LNCaP clone FGC (cell line): ENCODE measurements around the gene MYCBP2.

Experiments
- DNase-seq: peaks from one replicate; pipeline ENCODE4 v3.0.0-alpha.2; 2011; ENCODE audit warnings: low read depth
- H3K4me3 ChIP-seq: 2 replicates; pipeline ENCODE4 v1.5.1; 2011; ENCODE audit warnings: mild to moderate bottlenecking, low read depth, low read length, control low read depth
- CTCF ChIP-seq: IDR thresholded peaks from 2 replicates; pipeline ENCODE4 v1.5.1; 2012; ENCODE audit warnings: mild to moderate bottlenecking; ENCODE audit not compliant: control insufficient read depth, insufficient read depth; ENCODE audit errors: extremely low read depth

MYCBP2 gene

GRCh38 chr13:77306458-77306857 is 20.4 kb downstream of the MYCBP2 start:
- peak; percentile 83 for DNase-seq
- no peak overlapping the region; the same call in 1 of the 2 replicates for H3K4me3 ChIP-seq
- no peak for TF ChIP-seq CTCF

- no peak for TF ChIP-seq CTCF
- DNase-seq, result no peak
- no peak overlapping the region for H3K4me3 ChIP-seq
Observed at GRCh38 chr13:77305266-77305665, 21.6 kb downstream of the MYCBP2 start.

GRCh38 chr13:77300176-77301037 is 26.5 kb downstream of the MYCBP2 start:
- TF ChIP-seq CTCF, result no peak
- no peak overlapping the region for H3K4me3 ChIP-seq
- DNase-seq, result no peak

DNA sequence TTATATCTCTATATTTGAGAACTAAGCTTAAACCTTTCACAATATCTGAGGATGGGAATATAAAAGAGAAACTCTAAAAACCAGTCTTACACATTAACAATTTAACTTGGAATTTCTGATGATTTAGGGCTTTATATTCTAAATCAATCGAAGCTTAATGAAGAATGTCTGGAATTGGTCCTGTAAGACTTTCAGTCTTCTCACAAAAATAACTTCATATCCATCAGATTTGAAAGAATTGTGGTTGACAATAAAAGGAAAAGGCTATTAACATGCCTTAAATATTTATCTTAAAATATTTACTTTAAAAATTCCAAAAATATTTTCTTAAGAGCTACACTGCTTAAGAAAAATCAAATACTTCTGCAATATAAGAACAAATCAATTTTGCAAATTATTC is 27.3 kb downstream of the MYCBP2 start:
- H3K4me3 ChIP-seq, result no peak overlapping the region
- no peak for TF ChIP-seq CTCF
- no peak for DNase-seq

DNA sequence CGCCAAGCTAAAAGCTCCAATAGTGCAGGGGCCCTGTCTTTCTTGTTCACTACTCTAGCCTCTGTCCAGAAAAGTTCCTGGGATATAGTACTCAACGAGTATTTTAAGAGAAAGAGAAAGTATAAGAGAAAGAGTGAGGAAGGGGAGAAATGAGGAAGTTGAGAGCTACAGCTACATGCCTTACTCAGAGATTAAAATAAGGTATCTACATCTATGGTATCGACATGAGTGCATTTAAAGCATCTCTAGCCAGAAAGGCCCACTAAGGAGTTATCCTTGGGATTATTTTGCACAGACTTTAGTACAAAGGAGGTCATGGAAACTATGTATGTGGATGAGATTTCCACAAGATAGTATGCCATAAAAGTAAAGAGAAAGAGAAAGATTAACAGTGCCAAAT is 28.5 kb downstream of the MYCBP2 start:
- DNase-seq, result no peak
- no peak for TF ChIP-seq CTCF
- H3K4me3 ChIP-seq, result no peak overlapping the region

DNA sequence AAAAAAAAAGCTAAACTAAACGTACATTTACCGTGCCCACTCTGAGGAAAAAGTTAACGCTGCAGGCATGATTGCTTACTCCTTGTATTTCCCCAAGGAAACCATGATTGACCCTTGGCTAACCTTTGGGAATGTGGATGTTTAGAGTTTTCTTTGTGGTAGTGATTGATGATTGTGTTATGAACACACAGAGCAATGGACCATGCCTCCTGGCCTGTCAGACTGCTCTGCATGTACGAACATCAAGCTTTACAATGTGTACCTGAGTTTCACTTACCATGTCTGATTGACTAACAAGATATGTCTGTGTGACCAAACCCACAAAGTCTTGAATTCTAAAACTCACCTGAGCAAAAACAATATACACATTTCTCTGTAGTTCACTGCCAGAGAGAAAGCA is 35.1 kb downstream of the MYCBP2 start:
- no peak overlapping the region for H3K4me3 ChIP-seq
- TF ChIP-seq CTCF, result no peak
- DNase-seq, result no peak

- no peak for DNase-seq
- no peak overlapping the region for H3K4me3 ChIP-seq
- TF ChIP-seq CTCF, result no peak
Observed at GRCh38 chr13:77290342-77290741, 36.6 kb downstream of the MYCBP2 start.
